Astrocyte of the cerebellum (primary cell): ENCODE measurements around the gene NACC2.
A peak's percentile ranks its signal among the peaks of the same experiment; 100 is the strongest.

Experiments
- DNase-seq: peaks from one replicate; pipeline ENCODE4 v3.0.0-alpha.2; 2011; ENCODE audit warnings: low read depth
- H3K4me3 ChIP-seq: 2 replicates; pipeline ENCODE4 v1.5.1; 2011; ENCODE audit warnings: mild to moderate bottlenecking, low read depth, low read length, moderate library complexity
- in situ Hi-C: cut with HindIII; loops from 2 replicates; pipeline ENCODE4 v1.10.0; 2017; ENCODE audit warnings: low sequenced_read_pairs
- TF ChIP-seq, protein P1 (sequence below): IDR thresholded peaks from 2 replicates; pipeline ENCODE4 v1.5.1; 2012; ENCODE audit warnings: low read length, low read depth, moderate library complexity, mild to moderate bottlenecking; ENCODE audit errors: missing control alignments

NACC2 gene

GRCh38 chr9:136011703-136012496, 83.2 kb downstream of the NACC2 start:
- in situ Hi-C loops, result no loop called here
- TF ChIP-seq, protein P1, sequence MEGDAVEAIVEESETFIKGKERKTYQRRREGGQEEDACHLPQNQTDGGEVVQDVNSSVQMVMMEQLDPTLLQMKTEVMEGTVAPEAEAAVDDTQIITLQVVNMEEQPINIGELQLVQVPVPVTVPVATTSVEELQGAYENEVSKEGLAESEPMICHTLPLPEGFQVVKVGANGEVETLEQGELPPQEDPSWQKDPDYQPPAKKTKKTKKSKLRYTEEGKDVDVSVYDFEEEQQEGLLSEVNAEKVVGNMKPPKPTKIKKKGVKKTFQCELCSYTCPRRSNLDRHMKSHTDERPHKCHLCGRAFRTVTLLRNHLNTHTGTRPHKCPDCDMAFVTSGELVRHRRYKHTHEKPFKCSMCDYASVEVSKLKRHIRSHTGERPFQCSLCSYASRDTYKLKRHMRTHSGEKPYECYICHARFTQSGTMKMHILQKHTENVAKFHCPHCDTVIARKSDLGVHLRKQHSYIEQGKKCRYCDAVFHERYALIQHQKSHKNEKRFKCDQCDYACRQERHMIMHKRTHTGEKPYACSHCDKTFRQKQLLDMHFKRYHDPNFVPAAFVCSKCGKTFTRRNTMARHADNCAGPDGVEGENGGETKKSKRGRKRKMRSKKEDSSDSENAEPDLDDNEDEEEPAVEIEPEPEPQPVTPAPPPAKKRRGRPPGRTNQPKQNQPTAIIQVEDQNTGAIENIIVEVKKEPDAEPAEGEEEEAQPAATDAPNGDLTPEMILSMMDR, result no peak
- peak; percentile 32 for DNase-seq
- H3K4me3 ChIP-seq, result no peak overlapping the region

GRCh38 chr9:136011376-136011702, 83.8 kb downstream of the NACC2 start:
- H3K4me3 ChIP-seq, result no peak overlapping the region
- TF ChIP-seq, protein P1, result no peak
- in situ Hi-C loops, result no loop called here
- no peak for DNase-seq

DNA sequence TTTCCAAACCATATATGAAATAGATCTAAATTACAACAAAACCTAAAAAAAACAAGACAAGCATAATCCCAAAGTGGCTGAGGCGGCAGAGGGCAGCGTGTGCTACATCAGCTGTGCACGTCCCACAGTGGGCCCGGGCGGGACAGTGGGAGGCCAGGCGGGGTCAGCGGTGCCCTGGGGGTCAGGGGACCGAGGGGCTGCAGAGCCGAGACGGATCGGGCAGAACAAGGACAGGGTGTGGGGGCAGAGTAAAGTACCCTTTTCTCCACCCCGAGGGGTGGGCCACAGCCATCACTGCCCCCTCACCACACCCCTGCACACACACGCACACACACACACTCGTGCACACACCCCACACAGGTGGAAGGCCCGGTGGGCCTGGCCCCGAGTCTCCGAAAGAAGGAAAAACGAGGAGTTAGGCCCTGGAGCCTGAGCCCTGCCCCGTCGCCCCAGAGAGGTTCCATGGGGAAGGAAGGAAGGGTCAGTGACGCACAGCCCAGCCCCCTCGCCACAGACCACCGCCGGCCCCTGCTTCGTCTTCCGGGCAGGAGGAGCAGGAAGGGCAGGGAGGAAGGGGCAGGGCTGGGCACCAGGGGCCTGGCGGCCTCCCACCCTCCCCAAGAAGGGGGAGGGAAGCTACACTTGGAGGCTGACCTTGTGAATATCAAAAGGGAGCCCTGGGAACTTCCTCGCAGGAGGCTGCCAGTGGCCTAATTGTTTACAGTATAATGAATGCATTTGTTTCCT, 84.3 kb downstream of the NACC2 start:
- in situ Hi-C loops, result no loop called here
- TF ChIP-seq, protein P1, result no peak

DNA sequence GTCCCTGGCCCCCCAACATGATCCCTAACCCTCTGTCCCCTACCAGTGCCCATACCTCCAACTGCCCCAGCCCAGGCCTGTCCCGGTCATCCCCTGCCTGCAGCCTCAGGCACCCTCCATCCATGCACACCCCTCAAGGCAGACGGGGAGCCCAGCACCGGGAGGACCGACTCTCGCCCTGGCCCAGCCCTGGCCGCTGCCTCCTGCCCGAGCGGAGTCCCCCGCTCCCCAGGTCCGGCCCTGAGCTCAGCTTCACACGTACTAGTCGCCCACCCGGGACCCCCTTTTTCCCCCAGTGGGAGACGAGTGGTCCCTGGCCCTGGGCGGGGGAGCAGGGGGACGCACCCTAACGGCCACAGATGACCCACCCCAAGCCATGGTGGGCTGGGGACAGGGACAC, 84.9 kb downstream of the NACC2 start:
- no peak for DNase-seq

More for the DNA sequence above, 84.3 kb downstream of the NACC2 start:
- no peak for DNase-seq
- no peak overlapping the region for H3K4me3 ChIP-seq

DNA sequence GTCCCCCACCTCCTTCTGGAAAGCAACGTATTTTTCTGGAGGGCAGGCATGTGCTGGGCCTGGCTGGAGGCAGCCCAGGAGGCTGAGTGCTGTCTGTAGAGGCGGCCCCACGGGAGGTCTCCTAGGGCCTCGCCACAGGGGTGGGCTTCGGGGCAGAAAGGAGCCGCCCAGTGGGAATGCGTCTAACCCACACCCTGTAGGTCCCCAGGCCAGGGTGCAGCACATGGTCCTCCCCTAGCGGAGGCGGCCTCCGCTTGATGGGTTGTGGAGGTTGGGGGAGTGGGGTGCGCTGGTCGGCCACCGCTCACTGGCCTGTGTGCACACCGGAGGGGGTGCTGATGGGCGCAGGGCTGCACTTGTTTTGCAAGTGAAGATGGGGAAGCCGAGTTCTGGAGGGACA, 85.6 kb downstream of the NACC2 start:
- TF ChIP-seq, protein P1, result no peak
- in situ Hi-C loops, result no loop called here
- no peak overlapping the region for H3K4me3 ChIP-seq
- no peak for DNase-seq

More for the DNA sequence above, 84.9 kb downstream of the NACC2 start:
- H3K4me3 ChIP-seq, result no peak overlapping the region
- TF ChIP-seq, protein P1, result no peak
- in situ Hi-C loops, result no loop called here

GRCh38 chr9:136008693-136008997, 86.4 kb downstream of the NACC2 start:
- H3K4me3 ChIP-seq, result no peak overlapping the region
- in situ Hi-C loops, result no loop called here
- TF ChIP-seq, protein P1, result no peak
- no peak for DNase-seq
